Upper lobe of left lung (tissue), 4 donors: ENCODE data around the gene KCNJ14.

Experiments
- CTCF ChIP-seq, 6 experiments: fragments of 450-650 bp in 4 of 6; fragments of 200-600 bp in 2 of 6; sonication (generic) in 2 of 6; IDR thresholded peaks; one replicate each; pipeline ENCODE4 v1.5.1; 2016 to 2019; ENCODE audit warnings: antibody characterized with exemption in 6 of 6
- EP300 ChIP-seq, 4 donors: sonication (generic); formaldehyde crosslinking; IDR thresholded peaks; one replicate each; pipeline ENCODE4 v1.5.1; 2017; ENCODE audit warnings: antibody characterized with exemption in 4 of 4, control low read depth in 2 of 4
- POLR2A ChIP-seq, 4 donors: fragments of 450-650 bp; IDR thresholded peaks; one replicate each; pipeline ENCODE4 v1.5.1; 2016 to 2017; ENCODE audit warnings: antibody characterized with exemption in 4 of 4, mild to moderate bottlenecking in 2 of 4
- POLR2AphosphoS5 ChIP-seq, 2 donors: sonication (generic); formaldehyde crosslinking; IDR thresholded peaks; one replicate each; pipeline ENCODE4 v1.5.1; 2017; ENCODE audit warnings: antibody characterized with exemption in 2 of 2

- peak in 2 of 6 experiments; percentile 27 to 28 for TF ChIP-seq CTCF (IDR thresholded peaks at IDR 0.05)
- peak; percentile 88 to 97 (median 94) for TF ChIP-seq POLR2A (IDR thresholded peaks at IDR 0.05)
- TF ChIP-seq POLR2AphosphoS5 (IDR thresholded peaks at IDR 0.05) = peak; percentile 88
- TF ChIP-seq EP300 (IDR thresholded peaks at IDR 0.05) = no peak
These were observed 14.0 kb downstream of the KCNJ14 start, which contains the start of gene CYTH2 for GRCh38 chr19:48469289-48469881.
